ENCODE data around the gene LIN28A. TPM values are rescaled to one million over a fixed set of nuclear protein-coding genes. Genes with fewer than 3 reads are reported as not detected.
A peak's percentile ranks its signal among the peaks of the same experiment; 100 is the strongest.

LIN28A gene
- total and polyA plus RNA-seq, 2 experiments from 2014 or later: 604 to 1,571 TPM

- ATAC-seq (peak; percentile 88), DNase-seq (ENCODE audit: low spot score) (peak; percentile 98)
- Histone ChIP-seq H3K9me2 (ENCODE audit: insufficient read depth) (no peaks in the 10 kb centered on the region), H3K27ac (ENCODE audit: low read depth) (peak within 1 kb of the TSS; percentile 94), H3F3A (replicated peaks; ENCODE audit: low read depth) (peaks cover 39% of the 10 kb centered on the region), H3K79me2 (replicated peaks; ENCODE audit: insufficient read depth) (peaks cover 25% of the 10 kb centered on the region), H3K4me1 (ENCODE audit: insufficient read depth) (peaks cover 42% of the 10 kb centered on the region), H4K20me1 (replicated peaks; ENCODE audit: insufficient read depth) (peaks cover 15% of the 10 kb centered on the region), H3K27me3 (ENCODE audit: insufficient read depth) (no peaks in the 10 kb centered on the region), H2AFZ (peak within 1 kb of the TSS; percentile 35; the same call in 1 of the 2 replicates), H3K36me3 (ENCODE audit: insufficient read depth) (peaks cover 12% of the 10 kb centered on the region), H3K4me3 (peak within 1 kb of the TSS; percentile 74), H3K4me2 (peak within 1 kb of the TSS; percentile 86)
- Mint-ChIP-seq H3K4me1 (peaks cover 40% of the 10 kb centered on the region), H3K36me3 (ENCODE audit: low read depth) (peaks cover 41% of the 10 kb centered on the region), H3K27me3 (ENCODE audit: insufficient read depth, low read depth, poor library complexity) (peaks cover 18% of the 10 kb centered on the region), H3K4me3 (peak within 1 kb of the TSS; percentile 97), H3K27ac (peak within 1 kb of the TSS; percentile 98), H3K9me3 (no peaks in the 10 kb centered on the region)
- TF ChIP-seq EZH2 (IDR thresholded peaks at IDR 0.05; ENCODE audit: low read depth, unreplicated experiment) (no peak), NANOG (IDR thresholded peaks at IDR 0.05; ENCODE audit: borderline replicate concordance) (no peak), ETS1 (IDR thresholded peaks at IDR 0.05) (0 out of 2 replicates have a peak, but pooled peaks have one; percentile 66), JUNB (IDR thresholded peaks at IDR 0.05; ENCODE audit: unreplicated experiment) (no peak), CREB1 (CRISPR knock-in tag; IDR thresholded peaks at IDR 0.05; ENCODE audit: low read depth) (peak; percentile 99), POLR2AphosphoS5 (IDR thresholded peaks at IDR 0.05; ENCODE audit: low read depth) (peak; percentile 93), STAT1 (IDR thresholded peaks at IDR 0.05; ENCODE audit: unreplicated experiment) (no peak), ZNF114 (CRISPR knock-in tag; IDR thresholded peaks at IDR 0.05) (no peak)
- TF ChIP-seq, protein P1, sequence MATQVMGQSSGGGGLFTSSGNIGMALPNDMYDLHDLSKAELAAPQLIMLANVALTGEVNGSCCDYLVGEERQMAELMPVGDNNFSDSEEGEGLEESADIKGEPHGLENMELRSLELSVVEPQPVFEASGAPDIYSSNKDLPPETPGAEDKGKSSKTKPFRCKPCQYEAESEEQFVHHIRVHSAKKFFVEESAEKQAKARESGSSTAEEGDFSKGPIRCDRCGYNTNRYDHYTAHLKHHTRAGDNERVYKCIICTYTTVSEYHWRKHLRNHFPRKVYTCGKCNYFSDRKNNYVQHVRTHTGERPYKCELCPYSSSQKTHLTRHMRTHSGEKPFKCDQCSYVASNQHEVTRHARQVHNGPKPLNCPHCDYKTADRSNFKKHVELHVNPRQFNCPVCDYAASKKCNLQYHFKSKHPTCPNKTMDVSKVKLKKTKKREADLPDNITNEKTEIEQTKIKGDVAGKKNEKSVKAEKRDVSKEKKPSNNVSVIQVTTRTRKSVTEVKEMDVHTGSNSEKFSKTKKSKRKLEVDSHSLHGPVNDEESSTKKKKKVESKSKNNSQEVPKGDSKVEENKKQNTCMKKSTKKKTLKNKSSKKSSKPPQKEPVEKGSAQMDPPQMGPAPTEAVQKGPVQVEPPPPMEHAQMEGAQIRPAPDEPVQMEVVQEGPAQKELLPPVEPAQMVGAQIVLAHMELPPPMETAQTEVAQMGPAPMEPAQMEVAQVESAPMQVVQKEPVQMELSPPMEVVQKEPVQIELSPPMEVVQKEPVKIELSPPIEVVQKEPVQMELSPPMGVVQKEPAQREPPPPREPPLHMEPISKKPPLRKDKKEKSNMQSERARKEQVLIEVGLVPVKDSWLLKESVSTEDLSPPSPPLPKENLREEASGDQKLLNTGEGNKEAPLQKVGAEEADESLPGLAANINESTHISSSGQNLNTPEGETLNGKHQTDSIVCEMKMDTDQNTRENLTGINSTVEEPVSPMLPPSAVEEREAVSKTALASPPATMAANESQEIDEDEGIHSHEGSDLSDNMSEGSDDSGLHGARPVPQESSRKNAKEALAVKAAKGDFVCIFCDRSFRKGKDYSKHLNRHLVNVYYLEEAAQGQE (IDR thresholded peaks at IDR 0.05; ENCODE audit: unreplicated experiment): no peak
- TF ChIP-seq, protein P2, sequence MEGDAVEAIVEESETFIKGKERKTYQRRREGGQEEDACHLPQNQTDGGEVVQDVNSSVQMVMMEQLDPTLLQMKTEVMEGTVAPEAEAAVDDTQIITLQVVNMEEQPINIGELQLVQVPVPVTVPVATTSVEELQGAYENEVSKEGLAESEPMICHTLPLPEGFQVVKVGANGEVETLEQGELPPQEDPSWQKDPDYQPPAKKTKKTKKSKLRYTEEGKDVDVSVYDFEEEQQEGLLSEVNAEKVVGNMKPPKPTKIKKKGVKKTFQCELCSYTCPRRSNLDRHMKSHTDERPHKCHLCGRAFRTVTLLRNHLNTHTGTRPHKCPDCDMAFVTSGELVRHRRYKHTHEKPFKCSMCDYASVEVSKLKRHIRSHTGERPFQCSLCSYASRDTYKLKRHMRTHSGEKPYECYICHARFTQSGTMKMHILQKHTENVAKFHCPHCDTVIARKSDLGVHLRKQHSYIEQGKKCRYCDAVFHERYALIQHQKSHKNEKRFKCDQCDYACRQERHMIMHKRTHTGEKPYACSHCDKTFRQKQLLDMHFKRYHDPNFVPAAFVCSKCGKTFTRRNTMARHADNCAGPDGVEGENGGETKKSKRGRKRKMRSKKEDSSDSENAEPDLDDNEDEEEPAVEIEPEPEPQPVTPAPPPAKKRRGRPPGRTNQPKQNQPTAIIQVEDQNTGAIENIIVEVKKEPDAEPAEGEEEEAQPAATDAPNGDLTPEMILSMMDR (conservative IDR thresholded peaks at IDR 0.05; ENCODE audit: low read depth in 2 of 2): no peak
Observed at GRCh38 chr1:26431979-26432695, 21.5 kb downstream of the LIN28A start, which contains the start of gene DHDDS. TSS of gene DHDDS (plus strand) at chr1:26432321. CDS start at chr1:26432946, 625 bp downstream.

Measured in GM23338 (cell line).